Transverse colon (tissue), 4 donors: Measurements from ENCODE around the gene SLC22A23.

Experiments used
- CTCF ChIP-seq, 5 experiments: fragments of 200-600 bp in 3 of 5; fragments of 450-650 bp in 2 of 5; sonication (generic) in 3 of 5; IDR thresholded peaks; 1 replicate in 2 of 5; 2 replicates in 3 of 5; pipeline ENCODE4 v1.5.1; 2016 to 2017; ENCODE audit warnings: antibody characterized with exemption in 5 of 5, inconsistent platforms in 3 of 5, mild to moderate bottlenecking in 2 of 5, moderate library complexity in 1 of 5
- EP300 ChIP-seq: sonication (generic); formaldehyde crosslinking; IDR thresholded peaks from one replicate; pipeline ENCODE4 v1.6.1; 2017; ENCODE audit warnings: antibody characterized with exemption, low read depth
- POLR2A ChIP-seq: fragments of 450-650 bp; IDR thresholded peaks from one replicate; pipeline ENCODE4 v1.6.1; 2016; ENCODE audit warnings: antibody characterized with exemption, mild to moderate bottlenecking, moderate library complexity
- POLR2AphosphoS5 ChIP-seq, 3 donors: sonication (generic); formaldehyde crosslinking; IDR thresholded peaks; one replicate each; pipeline ENCODE4 v1.6.1; 2016; ENCODE audit warnings: antibody characterized with exemption in 3 of 3

DNA sequence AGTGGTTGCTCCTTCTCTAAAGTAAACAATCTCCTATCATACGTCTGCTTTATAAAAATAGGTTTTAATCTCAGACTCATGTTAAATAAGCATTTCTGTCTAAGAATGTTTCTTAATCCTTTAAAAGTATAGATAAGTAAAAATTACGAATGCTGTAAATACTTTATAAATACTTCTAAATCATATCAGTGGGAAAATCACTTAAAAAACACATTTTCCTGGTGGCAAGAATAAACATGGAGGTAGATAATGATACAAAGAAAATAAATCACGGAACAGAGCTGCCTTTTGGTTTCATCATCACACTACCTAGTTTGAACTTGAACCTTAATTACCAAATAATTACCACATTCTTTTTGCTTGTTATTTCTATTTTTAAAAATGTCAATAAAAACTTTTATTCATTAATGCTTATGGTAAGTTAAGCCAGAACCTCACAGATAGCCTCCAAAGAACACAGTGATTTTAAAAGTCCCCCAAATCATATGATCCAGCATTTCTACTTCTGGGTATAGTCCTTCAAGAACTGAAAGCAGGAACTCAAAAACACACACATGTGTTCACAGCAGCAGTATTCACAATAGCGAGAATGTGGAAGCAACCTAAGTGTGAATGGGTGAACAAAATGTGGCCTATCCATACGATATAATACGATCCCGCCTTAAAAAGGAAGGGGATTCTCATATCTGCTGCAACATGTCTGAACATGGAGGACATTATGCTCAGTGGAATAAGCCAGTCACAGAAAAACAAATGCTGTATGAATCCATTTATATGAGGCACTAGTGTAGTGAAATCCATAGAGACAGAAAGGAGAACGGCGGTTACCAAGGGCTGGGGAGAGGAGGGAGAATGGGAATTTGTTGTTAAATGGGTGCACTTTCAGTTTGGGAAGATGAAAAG lies 72.4 kb downstream of the SLC22A23 start:
- TF ChIP-seq CTCF (IDR thresholded peaks at IDR 0.05): no peak
- no peak for TF ChIP-seq POLR2A
- TF ChIP-seq POLR2AphosphoS5 (IDR thresholded peaks at IDR 0.05): no peak
- TF ChIP-seq EP300: no peak
